Measurements from ENCODE around the gene MYH14.
"Not testable (repeated sequence)": the region's sequence is repeated elsewhere in the genome, so short reads cannot be mapped to it uniquely, and the experiment has no call there.

MYH14 gene

GRCh38 chr19:50332244-50333038, 129.0 kb downstream of the MYH14 start:
- Histone ChIP-seq H3K27me3 (replicated peaks; ENCODE audit: control insufficient read depth, insufficient read depth, low read length) (no peaks in the 10 kb centered on the region; the same call in 1 of the 2 replicates), H3K4me3 (replicated peaks; ENCODE audit: low read depth, low read length) (peak overlapping the region; percentile 67), H3K36me3 (ENCODE audit: control insufficient read depth, insufficient read depth, low read length) (peaks cover 17% of the 10 kb centered on the region)
- DNase-seq (ENCODE audit: extremely low read depth, insufficient read length) = no peak
- TF ChIP-seq CTCF (IDR thresholded peaks at IDR 0.05; ENCODE audit: insufficient read depth, low read length, poor library complexity, severe bottlenecking) = no peak

- H3K27me3 ChIP-seq (replicated peaks; ENCODE audit: control insufficient read depth, insufficient read depth, low read length) = no peaks in the 10 kb centered on the region; the same call in 1 of the 2 replicates
- peaks cover 20% of the 10 kb centered on the region for H3K36me3 ChIP-seq (ENCODE audit: control insufficient read depth, insufficient read depth, low read length)
- TF ChIP-seq CTCF (IDR thresholded peaks at IDR 0.05; ENCODE audit: insufficient read depth, low read length, poor library complexity, severe bottlenecking) = no peak
- peak; percentile 97 for DNase-seq (ENCODE audit: extremely low read depth, insufficient read length)
- peak overlapping the region; percentile 67 for H3K4me3 ChIP-seq (replicated peaks; ENCODE audit: low read depth, low read length)
Measured at GRCh38 chr19:50333235-50333736, 129.9 kb downstream of the MYH14 start.

- DNase-seq (ENCODE audit: extremely low read depth, insufficient read length) = peak; percentile 91
- Histone ChIP-seq H3K27me3 (replicated peaks; ENCODE audit: control insufficient read depth, insufficient read depth, low read length) (no peaks in the 10 kb centered on the region), H3K36me3 (ENCODE audit: control insufficient read depth, insufficient read depth, low read length) (peaks cover 20% of the 10 kb centered on the region), H3K4me3 (replicated peaks; ENCODE audit: low read depth, low read length) (peak overlapping the region; percentile 67)
- TF ChIP-seq CTCF (IDR thresholded peaks at IDR 0.05; ENCODE audit: insufficient read depth, low read length, poor library complexity, severe bottlenecking) = no peak
Measured at GRCh38 chr19:50333737-50334617, 130.6 kb downstream of the MYH14 start.

- no peak for DNase-seq (ENCODE audit: extremely low read depth, insufficient read length)
- no peak for TF ChIP-seq CTCF (IDR thresholded peaks at IDR 0.05; ENCODE audit: insufficient read depth, low read length, poor library complexity, severe bottlenecking)
- Histone ChIP-seq H3K4me3 (replicated peaks; ENCODE audit: low read depth, low read length) (no peak overlapping the region), H3K27me3 (replicated peaks; ENCODE audit: control insufficient read depth, insufficient read depth, low read length) (no peaks in the 10 kb centered on the region), H3K36me3 (ENCODE audit: control insufficient read depth, insufficient read depth, low read length) (peaks cover 20% of the 10 kb centered on the region)
Measured at GRCh38 chr19:50334741-50335421, 131.5 kb downstream of the MYH14 start.

- H3K4me3 ChIP-seq (replicated peaks; ENCODE audit: low read depth, low read length); H3K27me3 ChIP-seq (replicated peaks; ENCODE audit: control insufficient read depth, insufficient read depth, low read length); DNase-seq (ENCODE audit: extremely low read depth, insufficient read length): not testable (repeated sequence)
- peaks cover 20% of the 10 kb centered on the region for H3K36me3 ChIP-seq (ENCODE audit: control insufficient read depth, insufficient read depth, low read length)
Measured at GRCh38 chr19:50337031-50337430, 133.6 kb downstream of the MYH14 start.
